SK-N-MC (cell line): Measurements from ENCODE around the gene AMBRA1.
"Not testable (repeated sequence)": the region's sequence is repeated elsewhere in the genome, so short reads cannot be mapped to it uniquely, and the experiment has no call there.

Source experiments
- DNase-seq: peaks from one replicate; pipeline ENCODE4 v3.0.0-alpha.2; 2011; ENCODE audit warnings: low read depth, low spot score
- H3K27ac ChIP-seq: fragments of 200-600 bp; sonication (generic); 2 replicates; pipeline ENCODE4 v1.5.1; 2016; ENCODE audit warnings: mixed run types
- H3K36me3 ChIP-seq: fragments of 200-600 bp; sonication (generic); 2 replicates; pipeline ENCODE4 v1.6.1; 2017; ENCODE audit warnings: antibody characterized with exemption, low read length, mixed read lengths; ENCODE audit not compliant: insufficient read depth
- H3K4me3 ChIP-seq: fragments of 200-600 bp; sonication (generic); 2 replicates; pipeline ENCODE4 v1.5.1; 2016
- H3K9ac ChIP-seq: fragments of 200-600 bp; sonication (generic); 2 replicates; pipeline ENCODE4 v1.8.0; 2017; ENCODE audit warnings: mixed run types, mixed read lengths; ENCODE audit not compliant: insufficient read length
- H3K9me3 ChIP-seq: fragments of 200-600 bp; sonication (generic); 2 replicates; pipeline ENCODE4 v1.6.1; 2017; ENCODE audit warnings: low read depth, mild to moderate bottlenecking, antibody characterized with exemption, low read length, moderate library complexity, mixed read lengths
- EZH2 ChIP-seq: fragments of 200-600 bp; sonication (generic); IDR thresholded peaks from one replicate; pipeline ENCODE4 v1.6.1; 2017; ENCODE audit warnings: antibody characterized with exemption
- FOXP2 ChIP-seq: optimal IDR thresholded peaks from 2 replicates; pipeline ENCODE3; 2011; ENCODE audit warnings: mild to moderate bottlenecking, moderate library complexity; ENCODE audit not compliant: insufficient read depth; ENCODE audit errors: extremely low read length, control extremely low read depth
- POLR2AphosphoS5 ChIP-seq: IDR thresholded peaks from 2 replicates; pipeline ENCODE4 v1.6.1; 2012; ENCODE audit warnings: mild to moderate bottlenecking, low read depth, low read length, borderline replicate concordance

AMBRA1 gene

GRCh38 chr11:46594374-46594700, 514 bp upstream of the AMBRA1 start:
- no peak for DNase-seq
- H3K36me3 ChIP-seq = no peaks in the 10 kb centered on the region
- peak overlapping the region; percentile 91 for H3K4me3 ChIP-seq
- H3K9me3 ChIP-seq = no peaks in the 10 kb centered on the region
- H3K9ac ChIP-seq = peak overlapping the region; percentile 91
- no peak for TF ChIP-seq EZH2
- no peak for TF ChIP-seq POLR2AphosphoS5
- TF ChIP-seq FOXP2 = no peak
- peak overlapping the region; percentile 74 for H3K27ac ChIP-seq

- TF ChIP-seq FOXP2 (no peak), POLR2AphosphoS5 (no peak), EZH2 (no peak)
- Histone ChIP-seq H3K9me3 (no peaks in the 10 kb centered on the region), H3K9ac (peak overlapping the region; percentile 28), H3K27ac (peak overlapping the region; percentile 57), H3K4me3 (peak overlapping the region; percentile 47), H3K36me3 (peaks cover 5% of the 10 kb centered on the region; the same call in 1 of the 2 replicates)
- DNase-seq = peak; percentile 53
Measured at GRCh38 chr11:46590740-46591605, 2.9 kb downstream of the AMBRA1 start.

- no peak for TF ChIP-seq POLR2AphosphoS5
- no peak for TF ChIP-seq FOXP2
- no peak for TF ChIP-seq EZH2
- no peak for DNase-seq
- H3K9ac ChIP-seq = no peak overlapping the region
- H3K4me3 ChIP-seq = no peak overlapping the region
- peaks cover 5% of the 10 kb centered on the region; the same call in 1 of the 2 replicates for H3K36me3 ChIP-seq
- H3K9me3 ChIP-seq = no peaks in the 10 kb centered on the region
- H3K27ac ChIP-seq = no peak overlapping the region
Measured at GRCh38 chr11:46588915-46589314, 4.9 kb downstream of the AMBRA1 start.

GRCh38 chr11:46588131-46588530, 5.7 kb downstream of the AMBRA1 start:
- no peak for DNase-seq
- Histone ChIP-seq H3K9ac (no peak overlapping the region), H3K4me3 (no peak overlapping the region), H3K9me3 (no peaks in the 10 kb centered on the region), H3K36me3 (peaks cover 5% of the 10 kb centered on the region; the same call in 1 of the 2 replicates), H3K27ac (no peak overlapping the region)
- TF ChIP-seq EZH2 (no peak), POLR2AphosphoS5 (no peak), FOXP2 (no peak)

- not testable (repeated sequence) for H3K36me3 ChIP-seq, H3K27ac ChIP-seq, DNase-seq, H3K4me3 ChIP-seq, H3K9ac ChIP-seq, H3K9me3 ChIP-seq
Measured at GRCh38 chr11:46583513-46583912, 10.3 kb downstream of the AMBRA1 start.

- DNase-seq = no peak
- Histone ChIP-seq H3K9ac (no peak overlapping the region), H3K27ac (no peak overlapping the region), H3K9me3 (no peaks in the 10 kb centered on the region), H3K36me3 (peaks cover 9% of the 10 kb centered on the region; the same call in 1 of the 2 replicates), H3K4me3 (no peak overlapping the region)
- no peak for TF ChIP-seq FOXP2
- TF ChIP-seq POLR2AphosphoS5 = no peak
- no peak for TF ChIP-seq EZH2
Measured at GRCh38 chr11:46582588-46582987, 11.2 kb downstream of the AMBRA1 start.

GRCh38 chr11:46577058-46577457, 16.8 kb downstream of the AMBRA1 start:
- no peak overlapping the region for H3K4me3 ChIP-seq
- TF ChIP-seq FOXP2 (no peak), EZH2 (no peak), POLR2AphosphoS5 (no peak)
- no peak for DNase-seq

GRCh38 chr11:46574656-46575055, 19.2 kb downstream of the AMBRA1 start:
- no peak for TF ChIP-seq FOXP2
- no peak for TF ChIP-seq POLR2AphosphoS5
- TF ChIP-seq EZH2 = no peak
- Histone ChIP-seq H3K4me3 (no peak overlapping the region), H3K27ac (no peak overlapping the region), H3K9ac (no peak overlapping the region), H3K9me3 (peaks cover 7% of the 10 kb centered on the region; the same call in 1 of the 2 replicates), H3K36me3 (peaks cover 6% of the 10 kb centered on the region)
- no peak for DNase-seq

More at GRCh38 chr11:46577058-46577457, 16.8 kb downstream of the AMBRA1 start:
- no peak overlapping the region for H3K9ac ChIP-seq
- H3K9me3 ChIP-seq = peaks cover 7% of the 10 kb centered on the region; the same call in 1 of the 2 replicates
- no peak overlapping the region for H3K27ac ChIP-seq
- peaks cover 6% of the 10 kb centered on the region for H3K36me3 ChIP-seq

GRCh38 chr11:46570790-46571398, 22.9 kb downstream of the AMBRA1 start:
- Histone ChIP-seq H3K9me3 (peaks cover 7% of the 10 kb centered on the region; the same call in 1 of the 2 replicates), H3K4me3 (no peak overlapping the region), H3K36me3 (peaks cover 6% of the 10 kb centered on the region), H3K9ac (no peak overlapping the region), H3K27ac (no peak overlapping the region)
- TF ChIP-seq FOXP2 (no peak), EZH2 (no peak), POLR2AphosphoS5 (no peak)
- no peak for DNase-seq
